ENCODE measurements around the gene FNDC3B. TPM values are rescaled to one million over a fixed set of nuclear protein-coding genes. Genes with fewer than 3 reads are reported as not detected.

The FNDC3B gene
- total and polyA plus RNA-seq, 2 donors (not counting 3 experiments of a cell fraction or from before 2014, with no cell fraction given), result 91.6 to 295 TPM

GRCh38 chr3:172003146-172003545 lies 36.2 kb upstream of the FNDC3B start:
- TF ChIP-seq MYC (IDR thresholded peaks at IDR 0.05; ENCODE audit: low read depth, low read length) (no peak), JUN (IDR thresholded peaks at IDR 0.05; ENCODE audit: borderline replicate concordance, insufficient read depth, insufficient read length, low read depth) (no peak), MAX (IDR thresholded peaks at IDR 0.05; ENCODE audit: insufficient read depth, insufficient read length) (no peak), POLR2A (IDR thresholded peaks at IDR 0.05; ENCODE audit: low read depth, low read length) (no peak), FOS (IDR thresholded peaks at IDR 0.05; ENCODE audit: borderline replicate concordance, insufficient read depth, low read length) (no peak), CTCF (IDR thresholded peaks at IDR 0.05; ENCODE audit: extremely low read depth in 1 of 2, insufficient read depth in 1 of 2, low read depth in 1 of 2, low read length in 2 of 2) (no peak), GATA2 (IDR thresholded peaks at IDR 0.05; ENCODE audit: insufficient read depth, insufficient read length, low read depth, low read length) (no peak)

More at GRCh38 chr3:172003146-172003545, 36.2 kb upstream of the FNDC3B start:
- dilution Hi-C loops (cut with MboI; ENCODE audit: extremely low pct_ligation_motif_present, low sequenced_read_pairs), result no loop called here
- FAIRE-seq (no peak), DNase-seq (ENCODE audit: low read depth, low spot score) (no peak)
- POLR2A ChIA-PET, result interaction anchor here (0.6 kb wide), 1 partner anchor 49 kb away, joined by 3 read pairs; no protein-coding TSS in a partner anchor
- no peak overlapping the region for H3K27ac ChIP-seq (ENCODE audit: insufficient read depth, low read depth, low read length)
- no peaks in the 10 kb centered on the region for H3K9me3 ChIP-seq (replicated peaks; ENCODE audit: control insufficient read depth, insufficient read depth, low read length)
- H3K4me2 ChIP-seq (ENCODE audit: insufficient read depth, low read length), result no peak overlapping the region
- H3K79me2 ChIP-seq (ENCODE audit: control insufficient read depth, insufficient read depth, low read length), result no peaks in the 10 kb centered on the region
- H3K9ac ChIP-seq (replicated peaks; ENCODE audit: extremely low read depth, insufficient read depth, low read length), result no peak overlapping the region
- no peak overlapping the region for H3K4me3 ChIP-seq (replicated peaks in 1 of 3; ENCODE audit: insufficient read depth in 1 of 3, low read depth in 1 of 3, low read length in 3 of 3)
- no TSS peak for BruUV-seq (replicated peaks)
- H3K36me3 ChIP-seq (ENCODE audit: control insufficient read depth in 2 of 2, extremely low read depth in 1 of 2, insufficient read depth in 2 of 2, low read length in 2 of 2), result no peaks in the 10 kb centered on the region
- H3K9me1 ChIP-seq (replicated peaks; ENCODE audit: control insufficient read depth, extremely low read depth, insufficient read depth, low read length), result no peaks in the 10 kb centered on the region
- intact Hi-C loops (cut with micrococcal nuclease), result no loop called here
- H2AFZ ChIP-seq (ENCODE audit: low read depth, low read length), result no peak overlapping the region
- no peaks in the 10 kb centered on the region for H3K27me3 ChIP-seq (ENCODE audit: control insufficient read depth in 2 of 2, insufficient read depth in 2 of 2, low read length in 2 of 2)
- no peaks in the 10 kb centered on the region for H4K20me1 ChIP-seq (replicated peaks; ENCODE audit: control insufficient read depth, extremely low read depth, insufficient read depth, low read length)
- no peaks in the 10 kb centered on the region for H3K4me1 ChIP-seq (ENCODE audit: control insufficient read depth, extremely low read depth, insufficient read depth, low read length)
- CTCF ChIA-PET, result interaction anchor here (0.6 to 1.1 kb wide), 4 partner anchors 19 to 67 kb away, joined by 3 to 5 read pairs (median 4); no protein-coding TSS in a partner anchor
